ENCODE data around the gene FRMPD4. TPM values are rescaled to one million over a fixed set of nuclear protein-coding genes. Genes with fewer than 3 reads are reported as not detected.

FRMPD4 gene
- total RNA-seq, 1 donor from 2014 or later, result 0.54 TPM

DNA sequence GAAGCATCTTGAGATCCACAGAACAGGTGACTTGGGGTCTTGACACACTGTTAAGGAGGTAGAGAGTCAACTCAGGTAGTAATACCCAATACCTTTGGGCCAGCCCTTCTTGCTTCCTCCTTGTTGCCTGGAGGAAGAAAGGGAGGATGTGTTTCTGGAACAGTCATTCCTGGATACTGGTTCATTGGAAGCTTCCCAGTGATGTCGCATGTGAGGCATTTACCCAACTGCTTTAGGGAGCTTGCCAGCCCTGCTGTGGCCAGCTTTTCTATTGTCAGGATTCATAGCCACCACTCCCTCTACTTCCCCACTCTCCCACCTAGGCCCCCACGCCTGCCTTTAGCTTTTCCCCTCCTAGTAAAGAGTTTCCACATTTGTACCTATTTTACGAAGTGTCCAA is 342.7 kb downstream of the FRMPD4 start:
- TF ChIP-seq CTCF (IDR thresholded peaks at IDR 0.05; ENCODE audit: insufficient read depth, low read depth, low read length) (no peak), EZH2 (IDR thresholded peaks at IDR 0.05; ENCODE audit: insufficient read depth, low read length) (no peak)
- Histone ChIP-seq H3K9ac (ENCODE audit: low read length) (no peak overlapping the region), H2AFZ (ENCODE audit: low read depth, low read length) (no peak overlapping the region), H4K20me1 (ENCODE audit: insufficient read depth, low read length) (no peaks in the 10 kb centered on the region), H3K27me3 (ENCODE audit: insufficient read depth, low read length) (no peaks in the 10 kb centered on the region), H3K27ac (ENCODE audit: low read depth, low read length) (no peak overlapping the region), H3K4me1 (ENCODE audit: insufficient read depth, low read length) (no peaks in the 10 kb centered on the region), H3K4me2 (ENCODE audit: low read length) (no peak overlapping the region), H3K36me3 (ENCODE audit: insufficient read depth, low read length) (no peaks in the 10 kb centered on the region), H3K4me3 (ENCODE audit: insufficient read depth, low read depth, low read length) (no peak overlapping the region), H3K9me3 (ENCODE audit: insufficient read depth, low read depth, low read length) (no peaks in the 10 kb centered on the region), H3K79me2 (ENCODE audit: insufficient read depth, low read length) (no peaks in the 10 kb centered on the region)
- Mint-ChIP-seq H3K4me1 (ENCODE audit: low read depth, unreplicated experiment) (no peaks in the 10 kb centered on the region), H3K9me3 (ENCODE audit: unreplicated experiment) (no peaks in the 10 kb centered on the region), H3K27me3 (ENCODE audit: low read depth, unreplicated experiment) (no peaks in the 10 kb centered on the region), H3K36me3 (ENCODE audit: low read depth, unreplicated experiment) (no peaks in the 10 kb centered on the region), H3K4me3 (ENCODE audit: unreplicated experiment) (no peak overlapping the region), H3K27ac (ENCODE audit: unreplicated experiment) (no peak overlapping the region)
- DNase-seq (ENCODE audit: low read depth) (no peak), FAIRE-seq (peak; percentile 41)

DNA sequence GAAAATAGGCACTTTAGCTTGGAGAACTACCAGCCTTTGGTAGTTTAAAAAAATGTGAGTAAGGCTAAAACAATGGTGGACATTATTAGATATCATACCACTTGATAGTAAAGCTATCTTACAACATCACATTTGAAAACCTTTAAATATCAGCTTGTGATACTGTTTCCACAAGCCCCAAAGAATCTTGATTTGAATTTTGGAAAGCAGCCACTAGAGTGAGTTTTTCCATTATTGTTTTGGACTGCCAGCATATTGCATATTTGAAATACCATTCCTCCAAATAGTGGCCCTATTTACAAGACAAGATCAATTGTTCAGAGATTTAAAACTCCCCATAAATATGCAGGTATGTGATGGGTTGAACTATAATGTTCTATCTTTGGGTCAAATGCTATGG is 349.9 kb downstream of the FRMPD4 start:
- Histone ChIP-seq H4K20me1 (ENCODE audit: insufficient read depth, low read length) (no peaks in the 10 kb centered on the region), H3K79me2 (ENCODE audit: insufficient read depth, low read length) (no peaks in the 10 kb centered on the region), H3K27me3 (ENCODE audit: insufficient read depth, low read length) (no peaks in the 10 kb centered on the region), H3K9me3 (ENCODE audit: insufficient read depth, low read depth, low read length) (no peaks in the 10 kb centered on the region), H3K27ac (ENCODE audit: low read depth, low read length) (no peak overlapping the region), H3K4me1 (ENCODE audit: insufficient read depth, low read length) (no peaks in the 10 kb centered on the region), H3K9ac (ENCODE audit: low read length) (no peak overlapping the region), H3K36me3 (ENCODE audit: insufficient read depth, low read length) (no peaks in the 10 kb centered on the region), H3K4me3 (ENCODE audit: insufficient read depth, low read depth, low read length) (no peak overlapping the region), H2AFZ (ENCODE audit: low read depth, low read length) (no peak overlapping the region), H3K4me2 (ENCODE audit: low read length) (no peak overlapping the region)
- FAIRE-seq, result no peak
- H3K4me3 Mint-ChIP-seq (ENCODE audit: unreplicated experiment), result no peak overlapping the region
- no peaks in the 10 kb centered on the region for H3K36me3 Mint-ChIP-seq (ENCODE audit: low read depth, unreplicated experiment)
- TF ChIP-seq EZH2 (IDR thresholded peaks at IDR 0.05; ENCODE audit: insufficient read depth, low read length) (no peak), CTCF (IDR thresholded peaks at IDR 0.05; ENCODE audit: insufficient read depth, low read depth, low read length) (no peak)
- no peak for DNase-seq (ENCODE audit: low read depth)
- no peak overlapping the region for H3K27ac Mint-ChIP-seq (ENCODE audit: unreplicated experiment)
- peaks cover 3% of the 10 kb centered on the region for H3K9me3 Mint-ChIP-seq (ENCODE audit: unreplicated experiment)
- H3K4me1 Mint-ChIP-seq (ENCODE audit: low read depth, unreplicated experiment), result no peaks in the 10 kb centered on the region
- no peaks in the 10 kb centered on the region for H3K27me3 Mint-ChIP-seq (ENCODE audit: low read depth, unreplicated experiment)

DNA sequence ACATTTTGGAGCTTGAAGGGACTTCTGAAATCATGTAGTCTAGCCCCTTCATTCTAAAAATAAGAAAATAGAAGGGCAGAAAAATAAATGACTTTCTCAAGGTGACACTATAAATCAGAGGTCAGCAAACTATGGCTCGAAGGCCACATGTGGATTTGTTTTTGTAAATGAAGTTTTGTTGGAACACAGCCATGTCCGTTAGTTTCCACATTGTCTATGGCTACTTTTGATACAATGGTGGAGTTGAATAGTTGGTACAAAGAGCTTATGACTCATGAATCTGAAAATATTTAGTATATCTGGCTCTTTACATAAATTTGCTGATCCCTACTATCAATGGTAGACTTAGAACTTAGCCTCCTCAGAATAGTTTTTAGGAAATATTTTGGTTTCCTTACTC is 350.5 kb downstream of the FRMPD4 start:
- Histone ChIP-seq H3K4me1 (ENCODE audit: insufficient read depth, low read length) (no peaks in the 10 kb centered on the region), H3K4me3 (ENCODE audit: insufficient read depth, low read depth, low read length) (no peak overlapping the region), H3K79me2 (ENCODE audit: insufficient read depth, low read length) (no peaks in the 10 kb centered on the region), H3K4me2 (ENCODE audit: low read length) (no peak overlapping the region), H2AFZ (ENCODE audit: low read depth, low read length) (no peak overlapping the region), H3K27me3 (ENCODE audit: insufficient read depth, low read length) (no peaks in the 10 kb centered on the region), H3K27ac (ENCODE audit: low read depth, low read length) (no peak overlapping the region), H3K9ac (ENCODE audit: low read length) (no peak overlapping the region), H4K20me1 (ENCODE audit: insufficient read depth, low read length) (no peaks in the 10 kb centered on the region), H3K36me3 (ENCODE audit: insufficient read depth, low read length) (no peaks in the 10 kb centered on the region), H3K9me3 (ENCODE audit: insufficient read depth, low read depth, low read length) (no peaks in the 10 kb centered on the region)
- FAIRE-seq, result no peak
- no peak overlapping the region for H3K4me3 Mint-ChIP-seq (ENCODE audit: unreplicated experiment)
- H3K27ac Mint-ChIP-seq (ENCODE audit: unreplicated experiment), result no peak overlapping the region
- H3K9me3 Mint-ChIP-seq (ENCODE audit: unreplicated experiment), result peaks cover 3% of the 10 kb centered on the region
- no peaks in the 10 kb centered on the region for H3K36me3 Mint-ChIP-seq (ENCODE audit: low read depth, unreplicated experiment)
- DNase-seq (ENCODE audit: low read depth), result no peak
- no peaks in the 10 kb centered on the region for H3K27me3 Mint-ChIP-seq (ENCODE audit: low read depth, unreplicated experiment)
- TF ChIP-seq CTCF (IDR thresholded peaks at IDR 0.05; ENCODE audit: insufficient read depth, low read depth, low read length) (no peak), EZH2 (IDR thresholded peaks at IDR 0.05; ENCODE audit: insufficient read depth, low read length) (no peak)
- H3K4me1 Mint-ChIP-seq (ENCODE audit: low read depth, unreplicated experiment), result no peaks in the 10 kb centered on the region

Data from astrocyte (in vitro differentiated cells and primary cell).